HCT116 (cell line): Measurements from ENCODE around the gene CPLX3. TPM values are rescaled to one million over a fixed set of nuclear protein-coding genes. Genes with fewer than 3 reads are reported as not detected.

ENCODE experiments used
- ATAC-seq: fragments of 200-7000 bp; cut with Tn5 transposase; 2 replicates; pipeline ENCODE4 v1.9.1; 2020; ENCODE audit warnings: mild to moderate bottlenecking, moderate library complexity
- BruUV-seq: library from RNA; stranded (reverse); fragments of 400-500 nt; replicated peaks from 2 replicates; lab custom pipeline; 2021; lab: Mats Ljungman, UMichigan
- CTCF ChIA-PET: fragments of 300-600 bp; sonication (Branson Sonifier 250); formaldehyde crosslinking; loops from one replicate; lab custom pipeline; 2021; ENCODE audit warnings: antibody characterized with exemption; lab: Charles Lee
- POLR2A ChIA-PET: fragments of 300-600, 350-600 bp; sonication (Branson Sonifier 250); formaldehyde crosslinking; loops from one replicate; lab custom pipeline; 2021; ENCODE audit warnings: antibody characterized with exemption; lab: Charles Lee
- RAD21 ChIA-PET, 2 experiments: fragments of 300-600 bp; sonication (Branson Sonifier 250); formaldehyde crosslinking; loops; one replicate each; lab custom pipeline; 2023; ENCODE audit warnings: low total read pairs in 2 of 2; ENCODE audit not compliant: uncharacterized antibody in 2 of 2, unreplicated experiment in 2 of 2, low non-redundant PET in 1 of 2; lab: Charles Lee
- DNase-seq: peaks from one replicate; pipeline ENCODE4 v3.0.0-alpha.2; 2010; ENCODE audit warnings: low read depth, low spot score
- H2AFZ ChIP-seq: fragments of 200-600 bp; shearing (Covaris generic), sonication (generic); 2 replicates; pipeline ENCODE4 v1.6.1; 2017; ENCODE audit warnings: low read depth, mixed run types, mixed read lengths, antibody characterized with exemption, low read length; ENCODE audit not compliant: poor library complexity, severe bottlenecking
- H3K27ac ChIP-seq: 2 replicates; pipeline ENCODE4 v1.5.1; 2012; ENCODE audit warnings: low read depth, low read length
- H3K27me3 ChIP-seq: fragments of 200-600 bp; sonication (generic); 2 replicates; pipeline ENCODE4 v1.6.1; 2016; ENCODE audit warnings: mixed run types, low read length, mixed read lengths; ENCODE audit not compliant: insufficient read depth
- H3K36me3 ChIP-seq, 2 experiments: fragments of 200-500 bp in 1 of 2; fragments of 200-600 bp in 1 of 2; sonication (Bioruptor generic) in 1 of 2; sonication (generic) in 1 of 2; 2 replicates each; pipeline versions ENCODE4 v1.5.1 to v1.6.1; 2014 to 2016; ENCODE audit warnings: low read length in 2 of 2, inconsistent platforms in 1 of 2, mixed read lengths in 1 of 2, mixed run types in 1 of 2; ENCODE audit not compliant: insufficient read depth in 2 of 2, control insufficient read depth in 1 of 2
- H3K4me1 ChIP-seq, 2 experiments: fragments of 200-600 bp in 1 of 2; sonication (generic) in 1 of 2; 2 replicates each; pipeline versions ENCODE4 v1.5.1 to v1.6.1; 2012 to 2017; ENCODE audit warnings: low read length in 2 of 2, inconsistent platforms in 1 of 2, mild to moderate bottlenecking in 1 of 2, mixed read lengths in 1 of 2, mixed run types in 1 of 2, moderate library complexity in 1 of 2; ENCODE audit not compliant: insufficient read depth in 2 of 2, control insufficient read depth in 1 of 2
- H3K4me2 ChIP-seq: fragments of 200-600 bp; sonication (generic); 2 replicates; pipeline ENCODE4 v1.6.1; 2017; ENCODE audit warnings: mixed run types, low read length, mixed read lengths
- H3K4me3 ChIP-seq, 2 experiments: fragments of 200-600 bp in 1 of 2; sonication (generic) in 1 of 2; replicated peaks in 1 of 2; 2 replicates each; pipeline ENCODE4 v1.5.1; 2011 to 2016; ENCODE audit warnings: low read length in 2 of 2, control low read depth in 1 of 2, low read depth in 1 of 2, mild to moderate bottlenecking in 1 of 2, mixed read lengths in 1 of 2, mixed run types in 1 of 2
- H3K79me2 ChIP-seq: fragments of 200-600 bp; sonication (generic); 2 replicates; pipeline ENCODE4 v1.6.1; 2017; ENCODE audit warnings: mild to moderate bottlenecking, mixed run types, low read length, moderate library complexity, mixed read lengths; ENCODE audit not compliant: insufficient read depth
- H3K9ac ChIP-seq: fragments of 200-600 bp; sonication (generic); 2 replicates; pipeline ENCODE4 v1.6.1; 2016; ENCODE audit warnings: low read length, mixed read lengths
- H3K9me2 ChIP-seq: fragments of 200-600 bp; sonication (generic), shearing (Covaris generic); 2 replicates; pipeline ENCODE4 v1.6.1; 2017; ENCODE audit warnings: mixed run types, mild to moderate bottlenecking, moderate library complexity; ENCODE audit not compliant: insufficient read depth
- H3K9me3 ChIP-seq, 2 experiments: fragments of 200-500 bp in 1 of 2; fragments of 200-600 bp in 1 of 2; sonication (Bioruptor generic) in 1 of 2; sonication (generic) in 1 of 2; 2 replicates each; pipeline ENCODE4 v1.6.1; 2014 to 2017; ENCODE audit warnings: low read length in 2 of 2, mixed read lengths in 2 of 2, inconsistent platforms in 1 of 2, low read depth in 1 of 2, mild to moderate bottlenecking in 1 of 2, mixed run types in 1 of 2, moderate library complexity in 1 of 2; ENCODE audit not compliant: control insufficient read depth in 1 of 2, insufficient read depth in 1 of 2
- H4K20me1 ChIP-seq: fragments of 200-600 bp; sonication (generic), shearing (Covaris generic); 2 replicates; pipeline ENCODE4 v1.6.1; 2017; ENCODE audit warnings: mixed run types, mild to moderate bottlenecking, moderate library complexity; ENCODE audit not compliant: insufficient read depth
- CBX3 ChIP-seq: IDR thresholded peaks from 2 replicates; pipeline ENCODE4 v1.6.1; 2012; ENCODE audit warnings: low read depth
- CEBPB ChIP-seq: IDR thresholded peaks from 2 replicates; pipeline ENCODE4 v1.6.1; 2012; ENCODE audit warnings: low read depth
- CTCF ChIP-seq, 3 experiments: fragments of 200-600 bp in 1 of 3; sonication (generic) in 1 of 3; IDR thresholded peaks in 2 of 3; conservative IDR thresholded peaks in 1 of 3; 2 replicates each; pipeline ENCODE4 v1.5.1; 2012 to 2017; ENCODE audit warnings: low read depth in 2 of 3, low read length in 2 of 3, antibody characterized with exemption in 1 of 3, borderline replicate concordance in 1 of 3, control low read depth in 1 of 3, mild to moderate bottlenecking in 1 of 3, mixed read lengths in 1 of 3, mixed run types in 1 of 3, moderate library complexity in 1 of 3; ENCODE audit not compliant: insufficient read depth in 1 of 3
- EGR1 ChIP-seq: IDR thresholded peaks from 2 replicates; pipeline ENCODE4 v1.6.1; 2012; ENCODE audit warnings: low read depth
- EZH2 ChIP-seq: fragments of 200-600 bp; sonication (generic); IDR thresholded peaks from 2 replicates; pipeline ENCODE4 v1.6.1; 2017; ENCODE audit warnings: antibody characterized with exemption, mixed run types
- FOSL1 ChIP-seq: IDR thresholded peaks from 2 replicates; pipeline ENCODE4 v1.6.1; 2012; ENCODE audit warnings: low read depth
- JUND ChIP-seq: IDR thresholded peaks from 2 replicates; pipeline ENCODE4 v1.6.1; 2012
- MAX ChIP-seq: IDR thresholded peaks from 2 replicates; pipeline ENCODE4 v1.6.1; 2012
- POLR2A ChIP-seq: IDR thresholded peaks from 2 replicates; pipeline ENCODE4 v1.7.0; 2011; ENCODE audit warnings: borderline replicate concordance; ENCODE audit not compliant: insufficient read depth, insufficient read length; ENCODE audit errors: extremely low read depth
- POLR2AphosphoS5 ChIP-seq: IDR thresholded peaks from 2 replicates; pipeline ENCODE4 v1.6.1; 2011; ENCODE audit warnings: mild to moderate bottlenecking, low read depth, low read length, moderate library complexity
- REST ChIP-seq: IDR thresholded peaks from 2 replicates; pipeline ENCODE4 v1.6.1; 2012; ENCODE audit warnings: low read depth
- intact Hi-C: fragments of 100-400 bp; cut with micrococcal nuclease; formaldehyde crosslinking; loops from 2 replicates; pipeline ENCODE4 v1.10.0; 2022
- total RNA-seq: library from RNA; stranded (reverse); gene quantifications from one replicate; pipeline ENCODE4 v1.2.1, GENCODE V29; 2021; ENCODE audit not compliant: unreplicated experiment

The CPLX3 gene
- total RNA-seq, 1 experiment from 2014 or later, result not detected

GRCh38 chr15:74845208-74845568 is 18.8 kb downstream of the CPLX3 start:
- no peak overlapping the region for H3K4me3 ChIP-seq
- no peak for DNase-seq
- H3K9me3 ChIP-seq, result no peaks in the 10 kb centered on the region
- H3K27ac ChIP-seq, result no peak overlapping the region
- ChIA-PET RAD21 (no interaction called here), CTCF (interaction anchor here (0.6 to 1.6 kb wide), 2 partner anchors 11 to 57 kb away, joined by 3 to 5 read pairs; no protein-coding TSS in a partner anchor), POLR2A (no interaction called here)
- no peak overlapping the region for H3K4me2 ChIP-seq
- H3K9me2 ChIP-seq, result no peaks in the 10 kb centered on the region
- no peak overlapping the region for H2AFZ ChIP-seq
- H3K9ac ChIP-seq, result no peak overlapping the region
- ATAC-seq, result no peak
- peaks cover 6% of the 10 kb centered on the region; the same call in 1 of the 2 replicates for H3K79me2 ChIP-seq
- H3K36me3 ChIP-seq, result peaks cover 17 to 23% of the 10 kb centered on the region in 2 experiments; a peak in 3 of 4 replicates
- no TSS peak for BruUV-seq
- H3K4me1 ChIP-seq, result peaks cover 9 to 21% of the 10 kb centered on the region in 2 experiments; a peak in 3 of 4 replicates
- H4K20me1 ChIP-seq, result no peaks in the 10 kb centered on the region
- intact Hi-C loops, result no loop called here
- H3K27me3 ChIP-seq, result no peaks in the 10 kb centered on the region
- TF ChIP-seq POLR2AphosphoS5, result no peak
- TF ChIP-seq EGR1, result no peak
- no peak for TF ChIP-seq MAX
- no peak for TF ChIP-seq POLR2A
- TF ChIP-seq EZH2, result no peak
- no peak for TF ChIP-seq CTCF (IDR thresholded peaks at IDR 0.05 in 2 of 3, conservative IDR thresholded peaks at IDR 0.05 in 1 of 3; ENCODE audit: borderline replicate concordance in 1 of 3, insufficient read depth in 1 of 3, low read depth in 2 of 3, low read length in 2 of 3)
- no peak for TF ChIP-seq CEBPB
- no peak for TF ChIP-seq REST
- TF ChIP-seq JUND, result no peak
- no peak for TF ChIP-seq CBX3
- TF ChIP-seq FOSL1, result no peak
